ENCODE measurements around the gene PIAS4. TPM values are rescaled to one million over a fixed set of nuclear protein-coding genes. Genes with fewer than 3 reads are reported as not detected.

The PIAS4 gene
- total RNA-seq, 4 donors from 2014 or later, result 23.0 to 32.4 (median 26.3) TPM

- no peak for DNase-seq (ENCODE audit: low spot score in 2 of 2)
- Histone ChIP-seq H3K36me3 (peaks cover 0 to 35% (median 0%) of the 10 kb centered on the region in 3 donors), H3K27ac (peak overlapping the region; percentile 91 to 98 (median 96)), H3K4me1 (peaks cover 3 to 53% (median 25%) of the 10 kb centered on the region in 4 donors), H3K4me3 (peak overlapping the region; percentile 77 to 100 (median 98)), H3K9me3 (no peaks in the 10 kb centered on the region), H3K27me3 (no peaks in the 10 kb centered on the region)
- WGBS, 2 donors, result 16 to 20% methylated on average over 23 of the region's 23 CpGs
- TF ChIP-seq EP300 (IDR thresholded peaks at IDR 0.05) (no peak), CTCF (IDR thresholded peaks at IDR 0.05) (no peak), POLR2A (IDR thresholded peaks at IDR 0.05) (no peak)
Observed at GRCh38 chr19:3969435-3970312, 37.9 kb upstream of the PIAS4 start.

- H3K4me1 ChIP-seq, result peaks cover 3 to 52% (median 25%) of the 10 kb centered on the region in 4 donors
- 0 to 1% methylated on average over 21 of the region's 22 CpGs for WGBS, 2 donors
- peak overlapping the region; percentile 91 to 98 (median 96) for H3K27ac ChIP-seq
- H3K4me3 ChIP-seq, result peak overlapping the region; percentile 77 to 100 (median 98)
- no peaks in the 10 kb centered on the region for H3K27me3 ChIP-seq
- no peak for TF ChIP-seq CTCF (IDR thresholded peaks at IDR 0.05)
- TF ChIP-seq EP300 (IDR thresholded peaks at IDR 0.05), result no peak
- TF ChIP-seq POLR2A (IDR thresholded peaks at IDR 0.05), result no peak
- DNase-seq (ENCODE audit: low spot score in 2 of 2), result no peak
- H3K36me3 ChIP-seq, result peaks cover 0 to 33% (median 0%) of the 10 kb centered on the region in 3 donors
- no peaks in the 10 kb centered on the region for H3K9me3 ChIP-seq
Observed at GRCh38 chr19:3970313-3970807, 37.2 kb upstream of the PIAS4 start.

GRCh38 chr19:3970808-3971598, 36.5 kb upstream of the PIAS4 start, which contains the start of gene DAPK3:
Gene DAPK3 (minus strand): TSS chr19:3971099. CDS start chr19:3969735, 1,364 bp downstream.
- peaks cover 3 to 46% (median 25%) of the 10 kb centered on the region in 4 donors for H3K4me1 ChIP-seq
- peak within 1 kb of the TSS; percentile 77 to 100 (median 98) for H3K4me3 ChIP-seq
- H3K9me3 ChIP-seq, result no peaks in the 10 kb centered on the region
- H3K36me3 ChIP-seq, result peaks cover 0 to 33% (median 4%) of the 10 kb centered on the region in 3 donors
- WGBS, 2 donors, result 0 to 1% methylated on average over 64 to 70 of the region's 73 CpGs
- DNase-seq (ENCODE audit: low spot score in 2 of 2), result peak; percentile 94
- peak in 3 of 5 experiments; percentile 29 to 74 (median 72) for TF ChIP-seq CTCF (IDR thresholded peaks at IDR 0.05)
- peak; percentile 60 to 68 for TF ChIP-seq EP300 (IDR thresholded peaks at IDR 0.05)
- peak; percentile 94 to 98 for TF ChIP-seq POLR2A (IDR thresholded peaks at IDR 0.05)
- peak within 1 kb of the TSS; percentile 91 to 98 (median 96) for H3K27ac ChIP-seq
- no peaks in the 10 kb centered on the region for H3K27me3 ChIP-seq

GRCh38 chr19:3975144-3975543, 32.4 kb upstream of the PIAS4 start:
- 75 to 77% methylated on average over 8 of the region's 8 CpGs for WGBS, 2 donors
- no peaks in the 10 kb centered on the region for H3K9me3 ChIP-seq
- H3K4me3 ChIP-seq, result no peak overlapping the region
- H3K4me1 ChIP-seq, result peaks cover 0 to 11% (median 2%) of the 10 kb centered on the region in 4 donors
- H3K27me3 ChIP-seq, result no peaks in the 10 kb centered on the region
- H3K36me3 ChIP-seq, result peaks cover 14 to 53% (median 44%) of the 10 kb centered on the region in 3 donors
- no peak overlapping the region for H3K27ac ChIP-seq
- no peak for DNase-seq (ENCODE audit: low spot score in 2 of 2)
- no peak for TF ChIP-seq POLR2A (IDR thresholded peaks at IDR 0.05)

GRCh38 chr19:3975637-3976087, 31.9 kb upstream of the PIAS4 start:
- no peaks in the 10 kb centered on the region for H3K27me3 ChIP-seq
- no peak for DNase-seq (ENCODE audit: low spot score in 2 of 2)
- peaks cover 0 to 15% (median 2%) of the 10 kb centered on the region in 4 donors for H3K4me1 ChIP-seq
- no peak for TF ChIP-seq CTCF (IDR thresholded peaks at IDR 0.05)
- no peak for TF ChIP-seq EP300 (IDR thresholded peaks at IDR 0.05)
- TF ChIP-seq POLR2A (IDR thresholded peaks at IDR 0.05), result no peak
- 80 to 84% methylated on average over 14 of the region's 14 CpGs for WGBS, 2 donors
- H3K36me3 ChIP-seq, result peaks cover 19 to 58% (median 50%) of the 10 kb centered on the region in 3 donors
- no peaks in the 10 kb centered on the region for H3K9me3 ChIP-seq
- H3K4me3 ChIP-seq, result no peak overlapping the region
- no peak overlapping the region for H3K27ac ChIP-seq
